Measurements from ENCODE around the gene KCNH1.

- TF ChIP-seq CTCF (IDR thresholded peaks at IDR 0.05; ENCODE audit: low read depth, low read length, missing input control) = no peak
- no peak for TF ChIP-seq HNF4G (IDR thresholded peaks at IDR 0.05)
- TF ChIP-seq TAF1 (conservative IDR thresholded peaks at IDR 0.05) = no peak
- TF ChIP-seq ATF3 (IDR thresholded peaks at IDR 0.05) = no peak
- no peak for TF ChIP-seq RAD21 (IDR thresholded peaks at IDR 0.05)
- TF ChIP-seq SP1 (IDR thresholded peaks at IDR 0.05) = no peak
- no peak for TF ChIP-seq JUND (IDR thresholded peaks at IDR 0.05)
- TF ChIP-seq RXRA (IDR thresholded peaks at IDR 0.05) = no peak
- TF ChIP-seq MAX (IDR thresholded peaks at IDR 0.05) = no peak
- TF ChIP-seq YY1 (IDR thresholded peaks at IDR 0.05) = no peak
- no peak for TF ChIP-seq EGR1 (IDR thresholded peaks at IDR 0.05; ENCODE audit: low read depth in 2 of 2)
These were observed 487.7 kb downstream of the KCNH1 start for GRCh38 chr1:210646258-210646616.
